Activated CD8-positive, alpha-beta T cell treated with anti-CD3 and anti-CD28 coated beads for 36 hours (primary cell): ENCODE measurements around the gene NAA10. TPM values are rescaled to one million over a fixed set of nuclear protein-coding genes. Genes with fewer than 3 reads are reported as not detected.
A peak's percentile ranks its signal among the peaks of the same experiment; 100 is the strongest.

Source experiments
- ATAC-seq: fragments of 200-7000 bp; cut with Tn5 transposase; one replicate; pipeline ENCODE4 v1.10.0; 2021; ENCODE audit warnings: mild to moderate bottlenecking, moderate library complexity
- CTCF ChIA-PET: fragments of 350-600 bp; sonication (Branson Sonifier 250); formaldehyde crosslinking; loops from one replicate; lab custom pipeline; 2021; ENCODE audit warnings: antibody characterized with exemption; lab: Charles Lee
- POLR2A ChIA-PET: fragments of 350-600 bp; sonication (Branson Sonifier 250); formaldehyde crosslinking; loops from one replicate; lab custom pipeline; 2021; ENCODE audit warnings: antibody characterized with exemption; lab: Charles Lee
- DNase-seq: peaks from one replicate; pipeline ENCODE4 v3.0.0-alpha.2; 2020
- H3K27ac Mint-ChIP-seq: one replicate; pipeline ENCODE4 v1.8.0; 2021; ENCODE audit warnings: mild to moderate bottlenecking, mixed read lengths
- H3K27me3 Mint-ChIP-seq: one replicate; pipeline ENCODE4 v1.8.0; 2021; ENCODE audit warnings: mixed read lengths
- H3K36me3 Mint-ChIP-seq: one replicate; pipeline ENCODE4 v1.8.0; 2021; ENCODE audit warnings: low read depth, mixed read lengths
- H3K4me1 Mint-ChIP-seq: one replicate; pipeline ENCODE4 v1.8.0; 2021; ENCODE audit warnings: low read depth, mixed read lengths
- H3K4me3 Mint-ChIP-seq: one replicate; pipeline ENCODE4 v1.8.0; 2021; ENCODE audit warnings: mild to moderate bottlenecking, moderate library complexity, mixed read lengths
- H3K9me3 Mint-ChIP-seq: one replicate; pipeline ENCODE4 v1.8.0; 2021; ENCODE audit warnings: mixed read lengths
- CTCF ChIP-seq: fragments of 200-600 bp; IDR thresholded peaks from one replicate; pipeline ENCODE4 v1.8.0; 2022; ENCODE audit warnings: antibody characterized with exemption, mild to moderate bottlenecking
- intact Hi-C: fragments of 100-400 bp; cut with micrococcal nuclease; formaldehyde crosslinking; loops from one replicate; pipeline ENCODE4 v1.10.0; 2022
- total RNA-seq, 2 experiments: library from RNA; stranded (reverse); gene quantifications; one replicate each; pipeline ENCODE4 v1.2.3, GENCODE V29; 2021

NAA10 gene
- total RNA-seq, 2 experiments from 2014 or later, result 123 to 136 TPM

DNA sequence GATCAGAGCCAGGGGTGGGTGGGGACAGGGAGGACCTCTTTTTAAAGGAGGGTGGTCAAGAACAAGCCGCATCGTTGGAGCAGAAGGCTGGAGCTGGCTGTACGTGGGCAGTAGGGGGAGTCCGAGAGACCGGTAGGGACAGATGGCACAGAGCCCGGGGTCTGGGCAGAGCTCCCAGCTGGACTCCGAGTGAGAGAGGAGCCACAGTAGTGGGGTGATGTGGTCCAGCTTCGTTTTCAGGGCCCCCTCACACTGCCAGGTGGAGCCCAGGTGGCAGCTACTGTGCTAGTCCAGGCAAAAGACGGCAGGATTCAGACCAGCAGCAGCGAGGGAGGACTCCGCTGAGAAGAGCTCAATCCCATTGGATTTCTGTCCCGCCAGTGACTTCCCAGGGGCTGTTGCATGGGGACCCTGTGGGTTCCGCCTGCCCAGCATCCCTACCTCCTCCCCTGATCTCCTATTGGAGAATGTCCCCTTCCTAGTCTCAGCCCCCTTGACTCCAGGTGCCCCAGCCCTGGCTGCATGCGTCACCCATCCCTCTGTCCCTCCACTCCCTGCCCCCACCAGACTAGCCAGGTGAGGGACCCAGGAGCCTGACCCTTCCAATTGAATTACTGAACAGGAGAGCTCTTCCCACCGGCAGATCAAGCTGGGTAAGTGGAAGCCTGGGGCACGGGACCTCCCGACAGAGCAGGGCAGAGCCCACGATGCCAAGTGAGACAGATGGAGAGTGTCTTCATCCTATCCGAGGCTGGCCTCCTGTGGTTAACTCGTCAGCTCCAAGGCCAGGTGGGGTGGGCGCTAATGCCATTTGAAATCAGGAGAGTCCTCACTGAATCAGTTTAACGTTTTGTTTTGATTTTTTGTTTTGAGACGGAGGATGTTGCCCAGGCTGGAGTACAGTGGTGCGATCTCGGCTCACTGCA lies 11.6 kb downstream of the NAA10 start:
- Mint-ChIP-seq H3K36me3 (peaks cover 43% of the 10 kb centered on the region), H3K4me3 (peak overlapping the region; percentile 90), H3K27me3 (no peaks in the 10 kb centered on the region), H3K4me1 (peaks cover 15% of the 10 kb centered on the region), H3K9me3 (no peaks in the 10 kb centered on the region), H3K27ac (peak overlapping the region; percentile 97)
- ChIA-PET POLR2A (interaction anchor here (0.7 to 9.8 kb wide), 10 partner anchors 11 to 144 kb away, joined by 3 to 130 read pairs (median 5); partner anchors contain the start of genes AVPR2, HCFC1, RENBP and TMEM187), CTCF (interaction anchor here (0.7 to 11.9 kb wide), 6 partner anchors 12 to 159 kb away, joined by 3 to 136 read pairs (median 4); partner anchors contain the start of genes PLXNB3 and RENBP)
- no peak for TF ChIP-seq CTCF
- DNase-seq, result no peak
- intact Hi-C loops, result loop anchor here (10.0 kb wide), 1 partner anchor 158 kb away; the partner anchor contains the start of gene PLXNB3
- no peak for ATAC-seq

DNA sequence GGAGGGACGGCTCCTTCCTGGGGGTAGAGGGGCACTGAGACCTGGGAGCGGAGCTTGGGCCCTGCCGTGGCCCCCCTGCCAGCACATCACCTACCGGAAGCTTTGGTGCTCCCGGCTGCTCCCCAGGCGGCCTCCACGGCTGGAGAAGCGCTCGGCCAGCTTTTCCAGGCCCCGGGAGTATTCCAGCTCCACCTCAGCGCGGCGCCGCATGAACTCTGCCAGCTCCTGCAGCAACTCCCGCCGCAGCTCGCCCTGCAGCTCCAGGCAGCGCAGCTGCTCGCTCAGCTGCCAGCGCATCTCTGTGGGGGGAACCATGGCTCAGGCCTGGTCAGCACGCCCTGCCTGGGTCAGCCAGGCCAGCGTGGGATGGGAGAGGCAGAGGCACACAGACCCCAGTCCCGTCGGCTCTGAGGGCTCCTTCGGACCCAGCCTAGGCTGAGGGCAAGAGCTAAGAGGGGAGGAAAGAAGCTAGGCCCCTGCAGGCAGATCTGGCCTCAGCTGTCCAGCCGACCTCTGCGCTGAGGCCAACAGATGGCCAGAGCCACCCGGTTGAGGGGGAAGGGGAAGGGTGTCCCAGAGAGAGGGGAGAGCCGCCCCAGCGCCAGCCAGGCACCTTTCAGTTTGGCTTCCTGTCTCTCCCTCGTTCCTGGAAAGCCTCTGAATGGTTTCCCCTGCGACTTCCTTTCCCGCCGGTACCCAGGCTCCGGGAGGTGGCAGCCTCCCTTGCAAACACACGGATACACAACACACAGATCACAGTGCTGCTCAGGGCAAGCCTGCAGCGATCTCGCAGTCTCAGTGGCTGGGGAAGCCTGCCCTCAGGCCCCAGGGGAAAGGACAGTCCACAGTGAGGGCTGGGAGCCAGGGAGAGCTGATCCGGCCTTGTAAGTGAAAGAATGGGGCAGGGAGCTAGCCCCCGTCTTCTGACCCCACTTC lies 13.1 kb downstream of the NAA10 start:
- H3K27ac Mint-ChIP-seq, result peak overlapping the region; percentile 97
- H3K9me3 Mint-ChIP-seq, result no peaks in the 10 kb centered on the region
- H3K27me3 Mint-ChIP-seq, result no peaks in the 10 kb centered on the region
- peak overlapping the region; percentile 90 for H3K4me3 Mint-ChIP-seq
- no peak for DNase-seq
- TF ChIP-seq CTCF, result no peak
- ATAC-seq, result no peak
- CTCF ChIA-PET, result interaction anchor here (0.9 to 11.9 kb wide), 4 partner anchors 11 to 155 kb away, joined by 3 to 136 read pairs (median 4); partner anchors contain the start of gene RENBP
- peaks cover 46% of the 10 kb centered on the region for H3K36me3 Mint-ChIP-seq
- POLR2A ChIA-PET, result interaction anchor here (0.9 to 9.8 kb wide), 5 partner anchors 12 to 47 kb away, joined by 3 to 130 read pairs (median 5); partner anchors contain the start of gene RENBP
- peaks cover 15% of the 10 kb centered on the region for H3K4me1 Mint-ChIP-seq
- intact Hi-C loops, result loop anchor here (10.0 kb wide), 1 partner anchor 157 kb away; the partner anchor contains the start of gene PLXNB3

DNA sequence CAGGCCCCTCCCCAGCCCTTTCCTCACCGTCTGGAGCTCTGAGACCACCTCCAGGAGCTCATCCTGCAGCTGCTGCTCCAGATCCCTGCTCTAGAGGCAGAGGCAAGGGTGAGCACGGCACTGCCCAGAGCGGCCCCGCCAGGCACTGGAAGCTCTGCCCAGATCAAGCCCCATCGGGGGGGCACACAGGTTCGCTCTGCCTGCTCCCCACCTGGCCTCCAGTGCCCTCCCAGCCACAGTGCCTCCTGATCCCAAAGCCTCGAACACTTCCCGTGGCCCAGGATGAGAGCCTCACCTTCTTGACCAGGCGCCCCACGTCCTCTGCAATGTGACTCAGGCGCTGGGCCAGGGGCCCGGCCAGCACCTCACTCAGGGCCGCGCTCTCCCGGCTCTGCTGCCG lies 13.8 kb downstream of the NAA10 start:
- no peaks in the 10 kb centered on the region for H3K9me3 Mint-ChIP-seq
- no peak for TF ChIP-seq CTCF
- no peak overlapping the region for H3K4me3 Mint-ChIP-seq
- peaks cover 48% of the 10 kb centered on the region for H3K36me3 Mint-ChIP-seq
- peaks cover 15% of the 10 kb centered on the region for H3K4me1 Mint-ChIP-seq
- DNase-seq (no peak), ATAC-seq (no peak)
- H3K27me3 Mint-ChIP-seq, result no peaks in the 10 kb centered on the region
- H3K27ac Mint-ChIP-seq, result no peak overlapping the region
- intact Hi-C loops, result loop anchor here (10.0 kb wide), 1 partner anchor 156 kb away; the partner anchor contains the start of gene PLXNB3
- CTCF ChIA-PET, result interaction anchor here (0.9 to 11.9 kb wide), 2 partner anchors 10 to 28 kb away, joined by 3 to 136 read pairs; partner anchors contain the start of gene RENBP
- POLR2A ChIA-PET, result interaction anchor here (0.9 kb wide), 1 partner anchor 13 kb away, joined by 3 read pairs; no protein-coding TSS in a partner anchor

DNA sequence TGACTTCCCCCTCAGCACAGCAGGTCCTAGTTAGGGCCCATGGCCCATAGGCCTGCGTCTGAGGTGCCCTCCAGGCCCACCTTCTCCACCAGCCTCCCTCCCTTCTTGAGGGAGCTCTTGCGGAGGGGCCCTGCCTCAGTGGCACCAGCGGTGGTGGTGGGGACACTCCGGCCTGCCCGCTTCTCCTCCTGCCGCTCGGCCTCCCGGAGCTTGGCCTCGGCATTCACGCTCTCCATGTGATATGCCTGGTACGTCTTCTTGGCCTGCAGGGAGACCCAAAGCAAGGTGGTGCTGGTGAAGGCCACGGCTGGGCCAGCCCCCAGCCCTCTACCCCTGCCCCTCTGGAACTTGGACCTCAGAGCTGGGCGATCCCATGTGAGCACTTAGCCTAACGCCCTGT lies 14.3 kb downstream of the NAA10 start:
- DNase-seq, result no peak
- no peaks in the 10 kb centered on the region for H3K27me3 Mint-ChIP-seq
- no peak overlapping the region for H3K27ac Mint-ChIP-seq
- no peak for ATAC-seq
- peaks cover 15% of the 10 kb centered on the region for H3K4me1 Mint-ChIP-seq
- no peak overlapping the region for H3K4me3 Mint-ChIP-seq
- peaks cover 50% of the 10 kb centered on the region for H3K36me3 Mint-ChIP-seq
- intact Hi-C loops, result loop anchor here (10.0 kb wide), 1 partner anchor 156 kb away; the partner anchor contains the start of gene PLXNB3
- ChIA-PET POLR2A (no interaction called here), CTCF (interaction anchor here (0.9 to 11.9 kb wide), 2 partner anchors 10 to 29 kb away, joined by 3 to 136 read pairs; partner anchors contain the start of gene RENBP)
- no peaks in the 10 kb centered on the region for H3K9me3 Mint-ChIP-seq
- TF ChIP-seq CTCF, result no peak
